ENCODE data around the gene WWOX.

WWOX gene

GRCh38 chr16:78695391-78695790, 595.9 kb downstream of the WWOX start:
- DNase-seq (ENCODE audit: low read depth): no peak

GRCh38 chr16:78696797-78697196, 597.3 kb downstream of the WWOX start:
- DNase-seq (ENCODE audit: low read depth): no peak

- DNase-seq (ENCODE audit: low read depth): no peak
These were observed 598.0 kb downstream of the WWOX start for GRCh38 chr16:78697426-78697825.

- no peak for DNase-seq (ENCODE audit: low read depth)
These were observed 604.5 kb downstream of the WWOX start for GRCh38 chr16:78703936-78704335.

- no peak for DNase-seq (ENCODE audit: low read depth)
These were observed 605.0 kb downstream of the WWOX start for GRCh38 chr16:78704416-78704815.

- no peak for DNase-seq (ENCODE audit: low read depth)
These were observed 606.2 kb downstream of the WWOX start for GRCh38 chr16:78705694-78706093.

- no peak for DNase-seq (ENCODE audit: low read depth)
These were observed 607.2 kb downstream of the WWOX start for GRCh38 chr16:78706637-78707036.

GRCh38 chr16:78709137-78709884, 609.9 kb downstream of the WWOX start:
- DNase-seq (ENCODE audit: low read depth): no peak

GRCh38 chr16:78715106-78715505, 615.7 kb downstream of the WWOX start:
- DNase-seq (ENCODE audit: low read depth): no peak

- no peak for DNase-seq (ENCODE audit: low read depth)
These were observed 616.2 kb downstream of the WWOX start for GRCh38 chr16:78715673-78716072.

GRCh38 chr16:78718141-78718540, 618.7 kb downstream of the WWOX start:
- no peak for DNase-seq (ENCODE audit: low read depth)

- no peak for DNase-seq (ENCODE audit: low read depth)
These were observed 621.0 kb downstream of the WWOX start for GRCh38 chr16:78720416-78720815.

- no peak for DNase-seq (ENCODE audit: low read depth)
These were observed 628.1 kb downstream of the WWOX start for GRCh38 chr16:78727536-78727935.

GRCh38 chr16:78729687-78730086, 630.2 kb downstream of the WWOX start:
- DNase-seq (ENCODE audit: low read depth): no peak

GRCh38 chr16:78731785-78732184, 632.3 kb downstream of the WWOX start:
- no peak for DNase-seq (ENCODE audit: low read depth)

- DNase-seq (ENCODE audit: low read depth): no peak
These were observed 633.2 kb downstream of the WWOX start for GRCh38 chr16:78732696-78733095.

- DNase-seq (ENCODE audit: low read depth): no peak
These were observed 635.9 kb downstream of the WWOX start for GRCh38 chr16:78735337-78735736.

- no peak for DNase-seq (ENCODE audit: low read depth)
These were observed 638.2 kb downstream of the WWOX start for GRCh38 chr16:78737630-78738029.

- DNase-seq (ENCODE audit: low read depth): no peak
These were observed 639.1 kb downstream of the WWOX start for GRCh38 chr16:78738557-78738956.

GRCh38 chr16:78740269-78740668, 640.8 kb downstream of the WWOX start:
- DNase-seq (ENCODE audit: low read depth): no peak

- DNase-seq (ENCODE audit: low read depth): peak; percentile 73
These were observed 643.2 kb downstream of the WWOX start for GRCh38 chr16:78742501-78743283.

GRCh38 chr16:78743556-78743955, 644.1 kb downstream of the WWOX start:
- DNase-seq (ENCODE audit: low read depth): no peak

- DNase-seq (ENCODE audit: low read depth): no peak
These were observed 644.6 kb downstream of the WWOX start for GRCh38 chr16:78744099-78744498.

- DNase-seq (ENCODE audit: low read depth): no peak
These were observed 645.3 kb downstream of the WWOX start for GRCh38 chr16:78744796-78745107.
